Breast epithelium (tissue), 4 donors: ENCODE data around the gene MAP4K2. TPM values are rescaled to one million over a fixed set of nuclear protein-coding genes. Genes with fewer than 3 reads are reported as not detected.

ENCODE experiments used
- DNase-seq, 2 donors: peaks; one replicate each; pipeline ENCODE4 v3.0.0-alpha.2; 2019; ENCODE audit warnings: low spot score in 2 of 2
- H3K27ac ChIP-seq, 2 donors: fragments of 200-600 bp; sonication (generic) in 1 of 2; one replicate each; pipeline ENCODE4 v1.5.1; 2016 to 2019; ENCODE audit warnings: mild to moderate bottlenecking in 1 of 2
- H3K27me3 ChIP-seq, 2 donors: fragments of 200-600 bp; sonication (generic) in 1 of 2; one replicate each; pipeline versions ENCODE4 v1.5.1 to v1.6.0; 2017 to 2019; ENCODE audit warnings: control low read depth in 1 of 2, mild to moderate bottlenecking in 1 of 2
- H3K36me3 ChIP-seq: fragments of 200-600 bp; one replicate; pipeline ENCODE4 v1.5.1; 2019
- H3K4me1 ChIP-seq, 2 donors: fragments of 200-600 bp; sonication (generic); one replicate each; pipeline ENCODE4 v1.5.1; 2016 to 2019; ENCODE audit warnings: control low read depth in 1 of 2
- H3K4me3 ChIP-seq, 3 donors: fragments of 200-600 bp; sonication (generic); 1 replicate in 2 of 3; 2 replicates in 1 of 3; pipeline ENCODE4 v1.5.1; 2016 to 2019; ENCODE audit warnings: mild to moderate bottlenecking in 3 of 3, moderate library complexity in 2 of 3
- H3K9me3 ChIP-seq, 2 donors: fragments of 200-600 bp; sonication (generic) in 1 of 2; one replicate each; pipeline ENCODE4 v1.5.1; 2016 to 2019; ENCODE audit warnings: control low read depth in 1 of 2
- CTCF ChIP-seq, 3 donors: fragments of 450-650 bp; IDR thresholded peaks; one replicate each; pipeline ENCODE4 v1.5.1; 2016 to 2017; ENCODE audit warnings: antibody characterized with exemption in 3 of 3, mild to moderate bottlenecking in 3 of 3, moderate library complexity in 3 of 3
- POLR2A ChIP-seq: fragments of 450-650 bp; IDR thresholded peaks from one replicate; pipeline ENCODE4 v1.6.1; 2016; ENCODE audit warnings: antibody characterized with exemption, mild to moderate bottlenecking, moderate library complexity
- POLR2AphosphoS5 ChIP-seq, 3 donors: sonication (generic); formaldehyde crosslinking; IDR thresholded peaks; one replicate each; pipeline ENCODE4 v1.6.1; 2017; ENCODE audit warnings: antibody characterized with exemption in 3 of 3
- intact Hi-C: fragments of 100-400 bp; cut with DNase I; formaldehyde crosslinking; loops from one replicate; pipeline ENCODE4 v1.15.1; 2023; ENCODE audit warnings: low total_unique reads
- total RNA-seq, 3 donors: library from RNA; depleted of rRNA; stranded (reverse); fragments of >200 nt; gene quantifications; one replicate each; pipeline ENCODE4 v1.1.0, GENCODE V29; 2016

Gene MAP4K2
- total RNA-seq, 3 donors from 2014 or later = 7.7 to 16.1 (median 14.0) TPM

DNA sequence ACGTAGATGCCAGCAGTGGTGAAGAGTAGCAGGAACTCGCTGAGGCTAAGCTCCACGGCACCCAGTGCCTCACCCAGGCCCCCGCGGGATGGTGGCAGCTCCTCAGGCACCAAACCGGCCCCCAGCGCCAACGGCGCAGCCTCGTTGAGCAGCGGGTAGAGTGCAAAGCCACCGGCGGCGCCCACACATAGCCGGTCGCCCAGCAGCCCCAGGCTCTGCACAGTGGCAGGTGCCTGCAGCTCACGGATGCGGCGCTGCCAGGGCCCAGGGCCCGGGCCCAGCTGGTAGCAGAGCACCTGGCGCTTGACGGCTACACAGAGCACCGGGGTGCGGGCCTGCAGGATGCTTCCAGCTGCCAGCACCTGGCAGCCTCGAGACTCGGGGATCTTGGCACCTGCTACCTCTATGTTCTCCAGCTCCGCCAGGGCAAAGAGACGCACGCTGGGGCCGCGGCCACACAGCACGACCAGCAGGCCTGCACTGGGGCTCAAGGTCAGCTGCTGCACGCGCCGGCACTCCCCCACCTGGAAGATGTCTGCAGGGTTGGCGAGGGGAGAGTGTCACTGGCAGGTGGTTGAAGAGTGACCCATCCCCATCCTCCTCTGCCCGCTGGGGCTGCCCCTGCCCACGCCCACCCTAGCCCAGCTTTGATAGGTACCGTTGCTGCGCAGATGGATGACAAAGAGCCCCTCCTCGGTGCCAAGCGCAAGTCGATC lies 26.7 kb upstream of the MAP4K2 start:
- intact Hi-C loops = no loop called here

GRCh38 chr11:64827451-64827839 lies 24.4 kb upstream of the MAP4K2 start:
- H3K4me1 ChIP-seq = no peaks in the 10 kb centered on the region
- intact Hi-C loops = no loop called here
- no peak for DNase-seq
- no peaks in the 10 kb centered on the region for H3K9me3 ChIP-seq
- no peak overlapping the region for H3K27ac ChIP-seq
- TF ChIP-seq POLR2AphosphoS5 (IDR thresholded peaks at IDR 0.05) (no peak), CTCF (IDR thresholded peaks at IDR 0.05) (no peak), POLR2A (no peak)
- no peak overlapping the region for H3K4me3 ChIP-seq
- no peaks in the 10 kb centered on the region for H3K27me3 ChIP-seq
- no peaks in the 10 kb centered on the region for H3K36me3 ChIP-seq

More for the DNA sequence above, 26.7 kb upstream of the MAP4K2 start:
- no peak overlapping the region for H3K27ac ChIP-seq
- no peaks in the 10 kb centered on the region for H3K36me3 ChIP-seq
- no peak overlapping the region for H3K4me3 ChIP-seq
- TF ChIP-seq POLR2A (no peak), CTCF (IDR thresholded peaks at IDR 0.05) (no peak), POLR2AphosphoS5 (IDR thresholded peaks at IDR 0.05) (no peak)
- no peak for DNase-seq
- H3K4me1 ChIP-seq = no peaks in the 10 kb centered on the region
- no peaks in the 10 kb centered on the region for H3K9me3 ChIP-seq
- no peaks in the 10 kb centered on the region for H3K27me3 ChIP-seq

- H3K9me3 ChIP-seq = no peaks in the 10 kb centered on the region
- H3K27me3 ChIP-seq = no peaks in the 10 kb centered on the region
- no peak for DNase-seq
- TF ChIP-seq POLR2A (no peak), CTCF (IDR thresholded peaks at IDR 0.05) (no peak), POLR2AphosphoS5 (IDR thresholded peaks at IDR 0.05) (no peak)
- H3K4me3 ChIP-seq = no peak overlapping the region
- no peak overlapping the region for H3K27ac ChIP-seq
- no peaks in the 10 kb centered on the region for H3K36me3 ChIP-seq
- intact Hi-C loops = no loop called here
- H3K4me1 ChIP-seq = no peaks in the 10 kb centered on the region
Measured at GRCh38 chr11:64826578-64827450, 23.8 kb upstream of the MAP4K2 start.

GRCh38 chr11:64826062-64826461 lies 23.0 kb upstream of the MAP4K2 start:
- Histone ChIP-seq H3K27ac (no peak overlapping the region), H3K4me1 (no peaks in the 10 kb centered on the region), H3K4me3 (no peak overlapping the region), H3K27me3 (no peaks in the 10 kb centered on the region), H3K36me3 (no peaks in the 10 kb centered on the region), H3K9me3 (no peaks in the 10 kb centered on the region)
- TF ChIP-seq CTCF (IDR thresholded peaks at IDR 0.05) = no peak
- no peak for TF ChIP-seq POLR2AphosphoS5 (IDR thresholded peaks at IDR 0.05)
- no peak for TF ChIP-seq POLR2A
- intact Hi-C loops = no loop called here
- no peak for DNase-seq

GRCh38 chr11:64823568-64824119 lies 20.6 kb upstream of the MAP4K2 start:
- Histone ChIP-seq H3K4me1 (no peaks in the 10 kb centered on the region), H3K27ac (no peak overlapping the region), H3K36me3 (no peaks in the 10 kb centered on the region), H3K9me3 (no peaks in the 10 kb centered on the region), H3K27me3 (no peaks in the 10 kb centered on the region), H3K4me3 (no peak overlapping the region)
- TF ChIP-seq POLR2A = no peak
- TF ChIP-seq POLR2AphosphoS5 (IDR thresholded peaks at IDR 0.05) = no peak
- no peak for TF ChIP-seq CTCF (IDR thresholded peaks at IDR 0.05)
- DNase-seq = no peak
- intact Hi-C loops = no loop called here
